K562 (cell line): ENCODE results near the gene PLD1. TPM values are rescaled to one million over a fixed set of nuclear protein-coding genes. Genes with fewer than 3 reads are reported as not detected.

Experiments used
- ARHGAP35 ChIP-seq: fragments of 450-650 bp; IDR thresholded peaks from 2 replicates; pipeline ENCODE4 v1.6.1; 2018; ENCODE audit not compliant: partially characterized antibody
- BRD4 ChIP-seq: fragments of 200-600 bp; sonication (generic); IDR thresholded peaks from 2 replicates; pipeline ENCODE4 v1.6.1; 2017; ENCODE audit warnings: inconsistent platforms
- CBFA2T3 ChIP-seq: fragments of 450-650 bp; IDR thresholded peaks from 2 replicates; pipeline ENCODE4 v1.6.1; 2017
- CTCFL ChIP-seq: IDR thresholded peaks from 2 replicates; pipeline ENCODE4 v1.6.1; 2011; ENCODE audit warnings: borderline replicate concordance, low read depth, mild to moderate bottlenecking, moderate library complexity, low read length; ENCODE audit not compliant: insufficient read depth, poor library complexity, severe bottlenecking
- E2F5 ChIP-seq: sonication (generic); formaldehyde crosslinking; IDR thresholded peaks from 2 replicates; pipeline ENCODE4 v1.8.0; 2022; ENCODE audit warnings: mild to moderate bottlenecking, missing genetic modification reagents
- FOXO4 ChIP-seq: fragments of 450-650 bp; formaldehyde crosslinking; IDR thresholded peaks from 2 replicates; pipeline ENCODE4 v1.4.0; 2020; ENCODE audit warnings: mild to moderate bottlenecking, moderate library complexity
- GTF3C2 ChIP-seq: IDR thresholded peaks from 3 replicates; pipeline ENCODE4 v1.6.1; 2011; ENCODE audit warnings: borderline replicate concordance, mild to moderate bottlenecking, moderate library complexity; ENCODE audit not compliant: insufficient read length; ENCODE audit errors: extremely low read depth
- HOMEZ ChIP-seq: fragments of 250-450 bp; sonication (Bioruptor Pico); IDR thresholded peaks from 2 replicates; pipeline ENCODE4 v1.4.0; 2020; ENCODE audit warnings: mild to moderate bottlenecking, moderate library complexity
- MNT ChIP-seq, 2 experiments: fragments of 450-650 bp; conservative IDR thresholded peaks; 2 replicates each; pipeline ENCODE4 v1.6.1; 2017; ENCODE audit warnings: mild to moderate bottlenecking in 2 of 2, moderate library complexity in 2 of 2
- NEUROD1 ChIP-seq: fragments of 150-350 bp; IDR thresholded peaks from 2 replicates; pipeline ENCODE4 v1.6.1; 2014; ENCODE audit warnings: borderline replicate concordance, low read length, low read depth; ENCODE audit not compliant: partially characterized antibody
- NFE2L1 ChIP-seq: fragments of 450-650 bp; IDR thresholded peaks from 2 replicates; pipeline ENCODE4 v1.6.1; 2016; ENCODE audit warnings: missing genetic modification characterization, low read depth, mild to moderate bottlenecking, missing compliant biosample characterization, moderate library complexity, borderline replicate concordance
- RNF2 ChIP-seq: sonication (generic); IDR thresholded peaks from 2 replicates; pipeline ENCODE4 v1.6.1; 2016
- SNAPC5 ChIP-seq: fragments of 250-450 bp; sonication (Bioruptor Pico); IDR thresholded peaks from 2 replicates; pipeline ENCODE4 v1.8.0; 2021; ENCODE audit warnings: moderate library complexity, mild to moderate bottlenecking, inconsistent platforms
- ZNF12 ChIP-seq: sonication (generic); formaldehyde crosslinking; IDR thresholded peaks from 2 replicates; pipeline ENCODE4 v1.4.0; 2020; ENCODE audit warnings: mild to moderate bottlenecking, missing genetic modification reagents
- ZNF143 ChIP-seq: sonication (generic); formaldehyde crosslinking; IDR thresholded peaks from 2 replicates; pipeline ENCODE4 v1.9.0; 2022; ENCODE audit warnings: mild to moderate bottlenecking, missing genetic modification reagents
- ZNF75A ChIP-seq: fragments of 450-650 bp; formaldehyde crosslinking; IDR thresholded peaks from 2 replicates; pipeline ENCODE4 v1.4.0; 2020; ENCODE audit warnings: mild to moderate bottlenecking
- ZNF830 ChIP-seq: fragments of 250-450 bp; sonication (Bioruptor Pico); IDR thresholded peaks from 2 replicates; pipeline ENCODE4 v1.5.0; 2021; ENCODE audit warnings: mild to moderate bottlenecking
- polyA plus RNA-seq, 8 experiments: library from polyadenylated mRNA; depleted of rRNA in 4 of 8; stranded (reverse) in 5 of 8; unstranded in 3 of 8; fragments of >200 nt; fragmentation: Nextera tagmentation in 2 of 8; fragmentation: Illumina TruSeq in 1 of 8; extraction: Ambion mirVana in 2 of 8; extraction: Trizol in 1 of 8; gene quantifications; 2 replicates each; pipeline versions ENCODE4 v1.2.1 to v1.2.3, GENCODE V29; 2011 to 2014; ENCODE audit warnings: inconsistent platforms in 1 of 8, missing spikeins in 1 of 8
- total RNA-seq, 7 experiments: library from RNA; depleted of rRNA in 6 of 7; stranded (reverse); fragments of >200 nt in 6 of 7; fragmentation: Illumina TruSeq in 2 of 7; extraction: Trizol in 2 of 7; gene quantifications; 2 replicates each; pipeline versions ENCODE4 v1.2.1 to v1.2.3, GENCODE V29; 2011 to 2021; ENCODE audit warnings: low replicate concordance in 1 of 7

Gene PLD1
- total and polyA plus RNA-seq, 9 of the 15 experiments (the other 6 are each of a cell fraction or from before 2014, with no cell fraction given): 8.4 to 26.1 (median 18.6) TPM

GRCh38 chr3:171813278-171813896 lies 3.1 kb upstream of the PLD1 start (continued):
- TF ChIP-seq MNT (conservative IDR thresholded peaks at IDR 0.05) (no peak; a peak in 1 of 4 replicates), NEUROD1 (no peak), ZNF143 (CRISPR knock-in tag) (no peak), CTCFL (no peak), NFE2L1 (tag) (no peak), ARHGAP35 (no peak), ZNF830 (CRISPR knock-in tag) (no peak), SNAPC5 (no peak), GTF3C2 (no peak), FOXO4 (CRISPR knock-in tag) (no peak), CBFA2T3 (no peak), BRD4 (0 out of 2 replicates have a peak, but pooled peaks have one; percentile 56), HOMEZ (CRISPR knock-in tag) (0 out of 2 replicates have a peak, but pooled peaks have one; percentile 28), ZNF75A (no peak), ZNF12 (CRISPR knock-in tag) (no peak), E2F5 (CRISPR knock-in tag) (no peak), RNF2 (no peak)
